Ovary (tissue), 9 donors: ENCODE data around the gene NEURL2. TPM values are rescaled to one million over a fixed set of nuclear protein-coding genes. Genes with fewer than 3 reads are reported as not detected.
A peak's percentile ranks its signal among the peaks of the same experiment; 100 is the strongest.

ENCODE experiments used
- DNase-seq, 5 donors: peaks; one replicate each; pipeline ENCODE4 v3.0.0-alpha.2; 2019 to 2020
- H3K27ac ChIP-seq, 2 donors: fragments of 200-600 bp; one replicate each; pipeline versions ENCODE4 v1.5.1 to v1.8.0; 2019 to 2022
- H3K27me3 ChIP-seq: fragments of 200-600 bp; one replicate; pipeline ENCODE4 v1.8.0; 2022
- H3K36me3 ChIP-seq: fragments of 200-600 bp; sonication (generic); one replicate; pipeline ENCODE4 v1.5.1; 2019
- H3K4me1 ChIP-seq: one replicate; pipeline ENCODE4 v1.8.1; 2013; ENCODE audit warnings: mild to moderate bottlenecking, moderate library complexity; ENCODE audit not compliant: insufficient read depth
- H3K4me3 ChIP-seq: fragments of 200-600 bp; sonication (generic); one replicate; pipeline ENCODE4 v1.5.1; 2017
- H3K9me3 ChIP-seq, 2 donors: fragments of 200-600 bp in 1 of 2; sonication (generic) in 1 of 2; one replicate each; pipeline versions ENCODE4 v1.5.1 to v1.8.1; 2013 to 2019; ENCODE audit warnings: mild to moderate bottlenecking in 1 of 2, moderate library complexity in 1 of 2
- EP300 ChIP-seq: sonication (generic); formaldehyde crosslinking; IDR thresholded peaks from one replicate; pipeline ENCODE4 v1.6.1; 2017; ENCODE audit warnings: antibody characterized with exemption
- POLR2A ChIP-seq: fragments of 450-650 bp; IDR thresholded peaks from one replicate; pipeline ENCODE4 v1.6.1; 2017; ENCODE audit warnings: antibody characterized with exemption, mild to moderate bottlenecking, moderate library complexity
- WGBS, 3 donors: extraction: QIAGEN DNeasy Blood & Tissue Kit in 1 of 3; methylation state at CpG; one replicate each; pipeline versions ENCODE4 v1.1.5 to v1.1.7; 2013 to 2017; 5-methylcytosine and 5-hydroxymethylcytosine counted together
- intact Hi-C, 4 donors: fragments of 100-400 bp; cut with DNase I; formaldehyde crosslinking; loops; one replicate each; pipeline versions ENCODE4 v1.11.0 to v1.15.1; 2022 to 2023
- polyA plus RNA-seq, 2 donors: library from polyadenylated mRNA; stranded (reverse); fragments of 200-250 nt in 1 of 2; fragments of 350-450 nt in 1 of 2; fragmentation: Illumina TruSeq in 1 of 2; extraction: RNeasy Lipid Tissue Mini Kit (QIAGEN cat#74804) in 1 of 2; gene quantifications; one replicate each; pipeline ENCODE4 v1.2.3, GENCODE V29; 2013 to 2014
- total RNA-seq, 7 donors: library from RNA; depleted of rRNA in 2 of 7; stranded (reverse); fragments of >200 nt in 2 of 7; fragmentation: NEBNext Ultra II Directional in 3 of 7; extraction: Animal tissue kit (Norgen Biotek cat#: 25700) in 3 of 7; gene quantifications; one replicate each; pipeline versions ENCODE4 v1.1.0 to v1.2.4, GENCODE V29; 2016 to 2023
- TF ChIP-seq, protein P1 (sequence below), 3 donors: fragments of 450-650 bp in 2 of 3; fragments of 200-600 bp in 1 of 3; IDR thresholded peaks; one replicate each; pipeline versions ENCODE4 v1.5.1 to v1.8.0; 2016 to 2022; ENCODE audit warnings: antibody characterized with exemption in 3 of 3, mild to moderate bottlenecking in 1 of 3
- donor health status: DM: no; HTN: no; CAD: no; lungs with moderate emphysema.
- donor health status: DM: no; HTN: no; CAD: no.
- donor health status: Bipolar disorder and iron deficiency.
- donor health status: DM: yes; HTN: yes; CAD: no.
- donor health status: DM: no; HTN: no; CAD: no.
- donor health status: DM: yes; HTN: yes; CAD: no.

The NEURL2 gene
- total and polyA plus RNA-seq, 9 donors, result 1.5 to 28.7 (median 12.3) TPM

DNA sequence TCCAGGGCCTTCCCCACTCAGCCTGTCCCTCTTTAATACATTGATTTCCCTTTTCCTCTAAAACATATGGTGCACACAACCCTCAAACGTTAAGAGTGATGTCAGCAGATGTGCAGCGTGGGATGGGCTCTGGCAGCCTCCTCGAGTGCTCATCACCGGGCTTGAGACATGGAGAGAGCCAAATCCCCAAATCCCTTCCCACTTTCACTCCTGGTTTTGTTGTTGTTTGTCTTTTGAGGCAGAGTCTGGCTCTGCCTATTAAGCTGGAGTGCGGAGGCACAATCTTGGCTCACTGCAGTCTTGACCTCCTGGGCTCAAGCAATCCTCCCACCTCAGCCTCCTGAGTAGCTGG is 26.8 kb upstream of the NEURL2 start:
- Histone ChIP-seq H3K27ac (peak overlapping the region; percentile 60 to 78), H3K36me3 (no peaks in the 10 kb centered on the region), H3K4me1 (peaks cover 31% of the 10 kb centered on the region), H3K27me3 (no peaks in the 10 kb centered on the region), H3K9me3 (no peaks in the 10 kb centered on the region), H3K4me3 (no peak overlapping the region)
- DNase-seq, result peak in 4 of 5 donors; percentile 62 to 79 (median 74)
- no peak for TF ChIP-seq EP300
- TF ChIP-seq, protein P1, sequence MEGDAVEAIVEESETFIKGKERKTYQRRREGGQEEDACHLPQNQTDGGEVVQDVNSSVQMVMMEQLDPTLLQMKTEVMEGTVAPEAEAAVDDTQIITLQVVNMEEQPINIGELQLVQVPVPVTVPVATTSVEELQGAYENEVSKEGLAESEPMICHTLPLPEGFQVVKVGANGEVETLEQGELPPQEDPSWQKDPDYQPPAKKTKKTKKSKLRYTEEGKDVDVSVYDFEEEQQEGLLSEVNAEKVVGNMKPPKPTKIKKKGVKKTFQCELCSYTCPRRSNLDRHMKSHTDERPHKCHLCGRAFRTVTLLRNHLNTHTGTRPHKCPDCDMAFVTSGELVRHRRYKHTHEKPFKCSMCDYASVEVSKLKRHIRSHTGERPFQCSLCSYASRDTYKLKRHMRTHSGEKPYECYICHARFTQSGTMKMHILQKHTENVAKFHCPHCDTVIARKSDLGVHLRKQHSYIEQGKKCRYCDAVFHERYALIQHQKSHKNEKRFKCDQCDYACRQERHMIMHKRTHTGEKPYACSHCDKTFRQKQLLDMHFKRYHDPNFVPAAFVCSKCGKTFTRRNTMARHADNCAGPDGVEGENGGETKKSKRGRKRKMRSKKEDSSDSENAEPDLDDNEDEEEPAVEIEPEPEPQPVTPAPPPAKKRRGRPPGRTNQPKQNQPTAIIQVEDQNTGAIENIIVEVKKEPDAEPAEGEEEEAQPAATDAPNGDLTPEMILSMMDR (IDR thresholded peaks at IDR 0.05), result no peak
- TF ChIP-seq POLR2A, result no peak
- WGBS, 3 donors, result 4 to 15% (median 12%) methylated on average over 5 of the region's 5 CpGs
- intact Hi-C loops, result no loop called here

DNA sequence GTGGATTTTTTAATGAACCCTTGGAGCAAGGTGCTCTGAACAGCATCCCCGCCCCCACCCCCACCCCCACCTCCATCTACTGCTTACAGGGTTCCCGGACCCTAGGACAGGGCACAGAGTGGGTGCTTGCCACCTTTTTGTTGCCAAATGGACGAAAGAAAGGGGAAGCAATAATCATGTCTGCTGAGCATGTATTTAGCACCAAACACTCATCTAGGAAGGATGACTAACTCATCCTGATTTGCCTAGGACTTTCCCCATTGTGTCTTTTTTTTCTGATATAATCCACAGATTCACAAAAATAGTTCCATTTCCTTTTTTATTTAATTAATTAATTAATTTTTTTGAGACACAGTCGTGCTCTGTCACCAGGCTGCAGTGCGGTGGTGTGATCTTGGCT is 22.1 kb upstream of the NEURL2 start:
- peak in 1 of 5 donors; percentile 15 for DNase-seq
- intact Hi-C loops, result no loop called here
- TF ChIP-seq POLR2A (no peak), EP300 (no peak)
- TF ChIP-seq, protein P1 (IDR thresholded peaks at IDR 0.05), result no peak
- 57 to 71% (median 64%) methylated on average over 5 of the region's 5 CpGs for WGBS, 3 donors
- Histone ChIP-seq H3K27ac (no peak overlapping the region), H3K9me3 (no peaks in the 10 kb centered on the region), H3K4me1 (peaks cover 8% of the 10 kb centered on the region), H3K36me3 (no peaks in the 10 kb centered on the region), H3K4me3 (no peak overlapping the region), H3K27me3 (no peaks in the 10 kb centered on the region)

DNA sequence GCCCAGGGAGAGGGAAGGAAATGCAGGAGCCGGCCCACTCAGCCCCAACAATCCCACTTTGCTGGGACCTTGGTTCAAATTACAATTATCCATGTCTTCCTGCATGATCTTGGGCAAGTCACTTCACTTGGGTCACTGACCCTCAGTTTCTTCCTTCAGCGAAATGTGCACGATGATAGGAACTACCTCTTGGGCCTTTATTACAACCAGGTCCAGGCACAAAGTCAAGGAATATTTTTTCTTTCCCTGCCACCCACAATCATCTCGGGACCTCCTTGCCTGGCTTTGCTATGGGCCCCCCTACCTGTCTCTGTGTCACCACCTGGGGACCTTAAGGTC is 21.3 kb upstream of the NEURL2 start:
- Histone ChIP-seq H3K4me1 (peaks cover 8% of the 10 kb centered on the region), H3K9me3 (no peaks in the 10 kb centered on the region), H3K27ac (peak overlapping the region; percentile 72 to 87), H3K36me3 (no peaks in the 10 kb centered on the region), H3K27me3 (no peaks in the 10 kb centered on the region), H3K4me3 (peak overlapping the region; percentile 62)
- no peak for DNase-seq
- 12 to 17% (median 14%) methylated on average over 4 of the region's 4 CpGs for WGBS, 3 donors
- TF ChIP-seq, protein P1 (IDR thresholded peaks at IDR 0.05), result no peak
- TF ChIP-seq POLR2A (no peak), EP300 (no peak)
- intact Hi-C loops, result no loop called here

DNA sequence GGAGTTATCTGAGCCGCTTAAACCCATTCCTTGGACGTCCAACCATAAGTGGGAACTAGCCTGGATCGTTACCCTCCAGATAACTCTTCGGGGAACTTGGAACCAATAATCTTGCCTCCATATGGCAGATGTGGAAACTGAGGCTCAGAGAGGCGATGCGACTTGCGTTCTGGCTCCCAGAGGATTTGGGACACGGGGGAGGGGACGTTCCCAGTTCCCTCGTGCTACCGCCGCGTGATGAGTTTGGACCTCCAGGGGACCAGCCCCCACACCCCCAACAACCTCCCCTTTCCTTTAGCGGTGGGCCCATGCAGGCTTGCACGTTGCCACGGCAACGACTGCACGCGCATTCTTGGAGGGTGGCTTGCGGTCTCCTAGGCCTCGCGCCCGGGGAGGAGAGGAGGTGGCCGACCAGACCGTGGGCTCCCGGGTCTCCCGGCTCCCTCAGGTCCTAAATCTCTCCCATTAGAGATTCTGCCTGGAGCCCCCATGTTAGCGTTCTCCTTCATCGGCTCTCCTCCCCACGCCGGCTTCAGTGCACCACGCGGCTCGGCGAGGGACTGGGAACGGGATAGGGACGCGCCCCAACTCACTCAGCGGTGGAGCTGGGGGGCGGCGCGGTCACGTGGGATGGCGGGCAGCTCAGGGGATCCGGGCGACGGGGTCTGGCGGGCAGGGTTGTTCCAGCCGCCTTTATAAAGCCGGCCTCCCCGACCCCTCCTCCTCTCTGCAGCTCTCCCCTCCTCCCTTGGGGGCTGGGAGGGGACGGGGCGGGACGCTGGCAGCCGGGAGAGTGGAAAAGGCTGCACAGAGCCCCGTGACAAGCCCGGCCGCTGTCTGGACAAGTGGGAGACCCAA is 20.7 kb upstream of the NEURL2 start, which contains the start of gene PLTP:
TSS of gene PLTP (minus strand) at position 670 of the 858 bp plus-strand sequence. CDS start 703 bp downstream, outside the sequence.
- peak; percentile 79 to 87 (median 85) for DNase-seq
- H3K9me3 ChIP-seq, result no peaks in the 10 kb centered on the region
- H3K27me3 ChIP-seq, result no peaks in the 10 kb centered on the region
- H3K4me1 ChIP-seq, result peaks cover 7% of the 10 kb centered on the region
- intact Hi-C loops, result no loop called here
- TF ChIP-seq POLR2A, result peak; percentile 42
- TF ChIP-seq, protein P1 (IDR thresholded peaks at IDR 0.05), result no peak
- H3K36me3 ChIP-seq, result no peaks in the 10 kb centered on the region
- 0 to 1% (median 0%) methylated on average over 48 to 58 of the region's 58 CpGs for WGBS, 3 donors
- peak within 1 kb of the TSS; percentile 62 for H3K4me3 ChIP-seq
- peak within 1 kb of the TSS; percentile 72 to 87 for H3K27ac ChIP-seq
